ENCODE data around the gene YBX2.

DNA sequence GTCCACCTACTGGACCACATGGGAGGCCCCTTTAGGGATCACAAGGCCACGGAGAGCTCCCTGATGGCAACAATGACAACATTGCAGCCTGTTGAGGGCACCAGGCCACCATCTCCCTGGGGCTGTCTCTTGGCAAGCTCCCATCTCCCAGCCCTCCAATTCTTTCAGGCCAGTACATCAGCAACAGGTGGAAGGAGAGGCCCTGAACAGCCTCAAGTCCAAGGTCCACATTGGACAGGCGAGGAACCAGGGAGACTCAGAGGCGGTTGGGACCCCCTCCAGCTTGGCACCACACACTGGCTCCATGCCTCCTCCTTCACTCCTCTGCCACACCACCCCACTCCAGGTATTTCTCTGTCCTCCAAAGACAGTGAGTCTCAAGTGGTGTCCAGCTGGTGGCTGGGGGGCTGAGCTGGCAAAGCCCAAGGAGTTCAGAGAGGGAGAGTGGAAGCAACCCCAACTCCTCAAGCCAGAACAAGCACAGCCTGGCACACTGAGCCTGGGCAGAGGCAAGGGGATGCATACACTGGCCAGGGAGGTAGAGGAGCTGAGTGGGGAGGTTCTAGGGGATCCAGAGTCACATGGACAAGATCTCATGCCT lies 40.6 kb upstream of the YBX2 start:
- TF ChIP-seq, protein P1, sequence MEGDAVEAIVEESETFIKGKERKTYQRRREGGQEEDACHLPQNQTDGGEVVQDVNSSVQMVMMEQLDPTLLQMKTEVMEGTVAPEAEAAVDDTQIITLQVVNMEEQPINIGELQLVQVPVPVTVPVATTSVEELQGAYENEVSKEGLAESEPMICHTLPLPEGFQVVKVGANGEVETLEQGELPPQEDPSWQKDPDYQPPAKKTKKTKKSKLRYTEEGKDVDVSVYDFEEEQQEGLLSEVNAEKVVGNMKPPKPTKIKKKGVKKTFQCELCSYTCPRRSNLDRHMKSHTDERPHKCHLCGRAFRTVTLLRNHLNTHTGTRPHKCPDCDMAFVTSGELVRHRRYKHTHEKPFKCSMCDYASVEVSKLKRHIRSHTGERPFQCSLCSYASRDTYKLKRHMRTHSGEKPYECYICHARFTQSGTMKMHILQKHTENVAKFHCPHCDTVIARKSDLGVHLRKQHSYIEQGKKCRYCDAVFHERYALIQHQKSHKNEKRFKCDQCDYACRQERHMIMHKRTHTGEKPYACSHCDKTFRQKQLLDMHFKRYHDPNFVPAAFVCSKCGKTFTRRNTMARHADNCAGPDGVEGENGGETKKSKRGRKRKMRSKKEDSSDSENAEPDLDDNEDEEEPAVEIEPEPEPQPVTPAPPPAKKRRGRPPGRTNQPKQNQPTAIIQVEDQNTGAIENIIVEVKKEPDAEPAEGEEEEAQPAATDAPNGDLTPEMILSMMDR (IDR thresholded peaks at IDR 0.05) = no peak
- TF ChIP-seq POLR2A (IDR thresholded peaks at IDR 0.05) = no peak
- TF ChIP-seq POLR2AphosphoS5 (IDR thresholded peaks at IDR 0.05) = no peak

Measured in suprapubic skin (tissue), 4 donors.